HG03060 (cell line): ENCODE results near the gene NDRG4.
"Not testable (repeated sequence)": the region's sequence is repeated elsewhere in the genome, so short reads cannot be mapped to it uniquely, and the experiment has no call there.

Source experiments
- ATAC-seq: cut with Tn5 transposase; IDR thresholded peaks from one replicate; pipeline ENCODE4 v1.9.1; 2021; ENCODE audit warnings: low read depth, moderate number of reproducible peaks; ENCODE audit not compliant: unreplicated experiment

Gene NDRG4

GRCh38 chr16:58464916-58465731, 34.8 kb upstream of the NDRG4 start:
- no peak for ATAC-seq

- no peak for ATAC-seq
Observed at GRCh38 chr16:58465817-58466216, 34.1 kb upstream of the NDRG4 start.

DNA sequence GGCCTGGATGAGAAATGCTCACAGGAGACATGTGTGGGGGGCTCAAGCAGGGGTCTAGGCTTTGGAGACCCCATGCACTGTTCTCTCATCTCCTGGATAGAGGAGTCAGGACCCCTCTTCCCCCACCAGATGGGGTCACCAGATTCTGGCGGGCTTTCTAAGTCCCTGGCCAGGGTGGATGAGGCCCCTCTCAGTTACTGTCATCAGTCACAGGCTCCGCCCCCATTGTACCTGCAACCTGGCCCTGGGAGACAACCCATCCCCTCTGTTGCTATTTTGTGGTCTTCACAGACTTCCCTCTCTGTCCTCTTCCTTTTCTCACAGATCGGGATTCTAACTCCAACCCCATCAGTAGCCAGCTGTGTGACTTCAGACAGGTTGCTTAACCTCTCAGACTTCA, 33.5 kb upstream of the NDRG4 start:
- ATAC-seq, result no peak

GRCh38 chr16:58467905-58468304, 32.0 kb upstream of the NDRG4 start:
- ATAC-seq, result no peak

- no peak for ATAC-seq
Observed at GRCh38 chr16:58471209-58471975, 28.6 kb upstream of the NDRG4 start.

GRCh38 chr16:58472266-58472665, 27.7 kb upstream of the NDRG4 start:
- ATAC-seq, result no peak

- ATAC-seq, result no peak
Observed at GRCh38 chr16:58472827-58473226, 27.1 kb upstream of the NDRG4 start.

DNA sequence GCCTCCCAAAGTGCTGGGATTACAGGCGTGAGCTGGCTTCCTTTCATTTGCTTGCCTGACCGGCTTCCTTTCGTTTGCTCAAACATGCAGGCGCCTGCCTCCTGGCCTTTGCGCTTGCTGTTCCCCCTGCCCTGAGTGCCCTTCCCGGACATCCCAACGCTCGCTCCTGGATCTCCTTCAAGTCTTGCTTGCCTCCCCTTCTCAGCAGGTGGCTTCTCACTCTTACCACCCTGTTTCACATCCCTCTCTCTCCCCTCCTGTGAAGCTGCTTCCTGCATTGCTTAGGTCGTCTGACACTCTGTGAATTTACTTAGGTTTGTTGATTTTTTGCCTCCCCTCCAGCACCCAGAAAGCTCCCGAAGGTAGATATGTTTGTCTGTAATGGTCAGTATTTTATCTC, 25.6 kb upstream of the NDRG4 start:
- ATAC-seq, result no peak

DNA sequence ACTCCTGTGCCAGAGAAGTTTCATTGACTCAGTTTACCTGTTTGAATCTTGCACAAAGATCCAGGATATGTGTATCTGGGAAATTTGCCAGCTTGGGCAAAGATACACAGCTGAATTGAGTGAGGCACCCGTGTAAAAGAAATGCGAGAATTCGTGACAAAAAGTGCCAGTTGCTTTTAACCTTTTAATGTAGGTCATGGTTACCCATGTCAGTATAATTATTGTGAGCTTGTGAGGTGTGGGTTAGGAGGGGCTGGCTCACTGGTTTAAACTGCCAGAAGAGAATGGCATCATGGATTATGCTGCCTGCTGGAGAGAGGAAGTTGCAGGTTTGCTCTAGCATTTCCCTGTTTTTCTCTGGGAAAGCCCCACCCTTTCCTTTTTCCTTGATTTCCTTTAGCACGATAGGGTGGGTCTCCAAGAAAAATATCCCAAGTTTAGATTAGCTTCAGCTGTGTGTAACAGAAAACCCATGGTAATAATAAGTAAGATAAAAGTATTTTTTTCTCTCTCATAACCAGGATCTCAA, 24.8 kb upstream of the NDRG4 start:
- ATAC-seq, result no peak

- no peak for ATAC-seq
Observed at GRCh38 chr16:58476791-58477190, 23.2 kb upstream of the NDRG4 start.

DNA sequence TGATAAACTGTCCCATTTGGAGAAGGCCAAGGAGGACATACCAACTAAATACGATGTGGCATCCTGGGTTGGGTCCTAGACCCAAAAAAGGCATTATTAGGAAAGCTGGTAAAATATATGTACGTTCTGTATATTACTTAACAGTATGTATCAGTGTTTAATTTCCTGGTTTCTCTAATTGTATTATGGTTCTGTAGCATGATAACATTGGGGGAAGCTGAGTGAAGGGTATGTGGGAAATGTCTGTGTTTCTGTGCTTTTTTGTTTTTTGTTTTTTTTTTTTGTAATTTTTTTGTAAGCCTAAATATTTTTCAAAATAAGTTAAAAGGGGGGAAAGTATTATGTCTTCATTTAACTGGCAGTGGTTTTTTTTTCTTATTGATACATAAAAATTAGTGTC, 21.5 kb upstream of the NDRG4 start:
- ATAC-seq, result no peak

GRCh38 chr16:58481226-58481869, 18.6 kb upstream of the NDRG4 start:
- no peak for ATAC-seq

- ATAC-seq, result no peak
Observed at GRCh38 chr16:58481931-58482330, 18.0 kb upstream of the NDRG4 start.

DNA sequence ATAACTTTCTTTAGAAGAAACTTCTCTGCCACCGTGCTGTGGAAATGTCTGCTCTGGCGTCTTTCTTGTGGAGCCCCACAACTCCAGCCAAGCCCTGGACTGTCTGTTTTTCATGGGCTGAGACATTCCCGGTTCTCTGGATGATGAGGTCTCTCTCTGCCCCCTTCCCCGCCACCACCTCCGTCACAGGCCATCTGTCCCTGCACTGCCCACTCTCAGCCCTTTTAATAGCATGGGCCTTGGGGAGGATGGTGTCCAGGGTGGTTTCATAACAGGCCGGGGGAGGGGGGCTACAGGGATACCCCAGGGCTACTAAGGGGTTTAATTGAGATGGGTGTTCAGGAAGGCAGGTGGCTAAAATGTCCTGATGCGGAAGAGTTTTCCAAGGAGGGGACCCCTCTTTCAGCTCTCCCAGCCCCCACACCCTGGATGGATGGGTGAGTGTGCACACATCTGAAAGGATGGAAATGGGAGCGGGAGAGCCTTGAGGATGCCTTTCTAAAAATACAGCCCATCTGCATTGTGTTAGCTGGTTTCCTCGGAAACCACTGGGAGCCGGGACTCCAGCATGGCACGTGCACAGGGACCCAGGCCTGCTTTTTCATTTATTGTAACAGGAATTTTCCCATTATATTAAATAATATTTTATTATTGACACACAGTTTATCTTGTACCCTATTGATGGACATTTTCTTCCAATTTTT, 14.6 kb upstream of the NDRG4 start:
- no peak for ATAC-seq

- ATAC-seq, result no peak
Observed at GRCh38 chr16:58487566-58488351, 12.2 kb upstream of the NDRG4 start.

DNA sequence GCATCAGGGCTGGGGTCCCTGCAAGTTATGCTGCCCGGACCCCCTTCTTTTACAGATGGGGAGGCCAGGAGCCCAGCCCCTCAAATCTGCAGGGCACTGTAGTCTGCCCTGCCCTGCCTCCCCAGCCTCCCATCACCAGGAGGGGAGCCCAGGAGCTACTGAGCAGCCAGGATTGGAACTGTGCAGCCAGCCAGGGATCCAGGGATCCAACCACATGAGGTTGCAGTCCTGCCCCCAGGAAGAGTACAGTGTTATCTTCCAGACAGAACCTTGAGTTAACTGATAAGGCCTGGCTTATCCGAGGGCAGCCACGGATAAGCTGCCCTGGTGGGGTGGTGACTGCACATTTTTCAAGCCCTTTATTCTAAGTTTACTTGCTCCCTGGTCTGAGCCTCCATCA, 11.4 kb upstream of the NDRG4 start:
- no peak for ATAC-seq

- ATAC-seq, result no peak
Observed at GRCh38 chr16:58490065-58490464, 9.9 kb upstream of the NDRG4 start.

- ATAC-seq, result not testable (repeated sequence)
Observed at GRCh38 chr16:58490539-58490938, 9.4 kb upstream of the NDRG4 start.

- ATAC-seq, result no peak
Observed at GRCh38 chr16:58492066-58492465, 7.9 kb upstream of the NDRG4 start.

DNA sequence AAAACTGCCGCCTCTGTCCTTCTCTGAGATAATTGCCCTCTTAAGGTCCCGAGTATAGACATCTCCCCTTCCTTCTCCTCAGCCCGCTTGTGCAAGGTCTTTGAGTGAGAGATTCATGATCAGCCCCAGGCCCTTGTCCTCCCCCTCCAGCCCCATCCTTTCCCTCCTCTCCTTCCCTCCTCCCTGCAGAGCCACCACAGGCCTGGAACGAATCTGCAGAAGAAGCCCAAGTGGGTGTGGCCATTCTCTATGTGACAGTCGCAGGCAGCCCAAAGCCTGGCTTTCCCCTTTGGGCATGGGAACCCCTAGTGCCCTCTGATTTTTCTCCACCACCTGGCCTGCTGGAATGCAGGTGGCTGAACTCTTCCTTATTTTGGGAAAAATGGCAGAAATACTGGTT, 7.2 kb upstream of the NDRG4 start:
- no peak for ATAC-seq
